Measurements from ENCODE around the gene DNAJC1. TPM values are rescaled to one million over a fixed set of nuclear protein-coding genes. Genes with fewer than 3 reads are reported as not detected.

Gene DNAJC1
- total and polyA plus RNA-seq, 4 donors, result 21.2 to 48.1 (median 32.5) TPM

GRCh38 chr10:21934307-21934706, 69.2 kb downstream of the DNAJC1 start:
- no peak overlapping the region for H3K27ac ChIP-seq (ENCODE audit: low read depth in 1 of 2, low read length in 2 of 2)
- H3K27me3 ChIP-seq (ENCODE audit: control insufficient read depth in 4 of 4, insufficient read depth in 4 of 4, low read length in 3 of 4), result no peaks in the 10 kb centered on the region
- H3K4me1 ChIP-seq (ENCODE audit: control insufficient read depth in 4 of 4, insufficient read depth in 4 of 4, low read length in 3 of 4), result no peaks in the 10 kb centered on the region
- TF ChIP-seq CTCF (IDR thresholded peaks at IDR 0.05; ENCODE audit: low read depth, low read length, missing input control) (no peak), FOXA1 (IDR thresholded peaks at IDR 0.05) (no peak), SP1 (IDR thresholded peaks at IDR 0.05) (no peak), RAD21 (IDR thresholded peaks at IDR 0.05) (no peak), RXRA (IDR thresholded peaks at IDR 0.05) (no peak), MAX (IDR thresholded peaks at IDR 0.05) (no peak), NR2F2 (IDR thresholded peaks at IDR 0.05) (no peak)
- TF ChIP-seq, protein P1, sequence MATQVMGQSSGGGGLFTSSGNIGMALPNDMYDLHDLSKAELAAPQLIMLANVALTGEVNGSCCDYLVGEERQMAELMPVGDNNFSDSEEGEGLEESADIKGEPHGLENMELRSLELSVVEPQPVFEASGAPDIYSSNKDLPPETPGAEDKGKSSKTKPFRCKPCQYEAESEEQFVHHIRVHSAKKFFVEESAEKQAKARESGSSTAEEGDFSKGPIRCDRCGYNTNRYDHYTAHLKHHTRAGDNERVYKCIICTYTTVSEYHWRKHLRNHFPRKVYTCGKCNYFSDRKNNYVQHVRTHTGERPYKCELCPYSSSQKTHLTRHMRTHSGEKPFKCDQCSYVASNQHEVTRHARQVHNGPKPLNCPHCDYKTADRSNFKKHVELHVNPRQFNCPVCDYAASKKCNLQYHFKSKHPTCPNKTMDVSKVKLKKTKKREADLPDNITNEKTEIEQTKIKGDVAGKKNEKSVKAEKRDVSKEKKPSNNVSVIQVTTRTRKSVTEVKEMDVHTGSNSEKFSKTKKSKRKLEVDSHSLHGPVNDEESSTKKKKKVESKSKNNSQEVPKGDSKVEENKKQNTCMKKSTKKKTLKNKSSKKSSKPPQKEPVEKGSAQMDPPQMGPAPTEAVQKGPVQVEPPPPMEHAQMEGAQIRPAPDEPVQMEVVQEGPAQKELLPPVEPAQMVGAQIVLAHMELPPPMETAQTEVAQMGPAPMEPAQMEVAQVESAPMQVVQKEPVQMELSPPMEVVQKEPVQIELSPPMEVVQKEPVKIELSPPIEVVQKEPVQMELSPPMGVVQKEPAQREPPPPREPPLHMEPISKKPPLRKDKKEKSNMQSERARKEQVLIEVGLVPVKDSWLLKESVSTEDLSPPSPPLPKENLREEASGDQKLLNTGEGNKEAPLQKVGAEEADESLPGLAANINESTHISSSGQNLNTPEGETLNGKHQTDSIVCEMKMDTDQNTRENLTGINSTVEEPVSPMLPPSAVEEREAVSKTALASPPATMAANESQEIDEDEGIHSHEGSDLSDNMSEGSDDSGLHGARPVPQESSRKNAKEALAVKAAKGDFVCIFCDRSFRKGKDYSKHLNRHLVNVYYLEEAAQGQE (IDR thresholded peaks at IDR 0.05), result no peak
- H3K36me3 ChIP-seq (ENCODE audit: control insufficient read depth in 4 of 4, insufficient read depth in 3 of 4, low read depth in 1 of 4, low read length in 3 of 4), result no peaks in the 10 kb centered on the region
- H3K4me3 ChIP-seq (ENCODE audit: low read depth in 1 of 3, low read length in 3 of 3), result no peak overlapping the region
- 100% methylated on average over 1 of the region's 1 CpG for WGBS
- no peak for DNase-seq (ENCODE audit: low spot score)
- no peak overlapping the region for H3K9ac ChIP-seq (ENCODE audit: low read depth in 1 of 2, low read length in 2 of 2)
- H3K9me3 ChIP-seq (ENCODE audit: control insufficient read depth in 4 of 4, low read length in 3 of 4), result peaks cover 0 to 8% (median 5%) of the 10 kb centered on the region in 4 donors

DNA sequence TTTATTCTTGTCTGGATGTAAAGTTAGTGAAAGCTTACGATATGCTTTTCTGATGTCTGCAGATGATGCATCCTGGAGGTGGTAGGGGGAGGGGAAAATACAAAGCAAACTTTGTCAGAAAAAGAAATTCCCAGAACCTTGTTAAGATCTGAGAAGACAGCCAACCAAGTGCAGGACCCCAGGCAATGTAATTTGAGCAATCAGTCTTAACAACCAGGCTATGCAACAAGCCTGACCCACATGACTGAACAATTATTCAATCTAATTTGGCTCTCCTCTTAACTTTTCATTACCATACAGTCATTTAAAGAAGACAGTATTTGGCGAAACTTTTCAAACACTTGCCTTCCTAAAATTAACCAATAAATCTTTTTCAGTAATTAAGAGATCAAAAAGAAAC, 74.5 kb downstream of the DNAJC1 start:
- Histone ChIP-seq H3K4me1 (ENCODE audit: control insufficient read depth in 4 of 4, insufficient read depth in 4 of 4, low read length in 3 of 4) (no peaks in the 10 kb centered on the region), H3K9ac (ENCODE audit: low read depth in 1 of 2, low read length in 2 of 2) (no peak overlapping the region), H3K27me3 (ENCODE audit: control insufficient read depth in 4 of 4, insufficient read depth in 4 of 4, low read length in 3 of 4) (no peaks in the 10 kb centered on the region), H3K36me3 (ENCODE audit: control insufficient read depth in 4 of 4, insufficient read depth in 3 of 4, low read depth in 1 of 4, low read length in 3 of 4) (no peaks in the 10 kb centered on the region), H3K4me3 (ENCODE audit: low read depth in 1 of 3, low read length in 3 of 3) (no peak overlapping the region), H3K27ac (ENCODE audit: low read depth in 1 of 2, low read length in 2 of 2) (no peak overlapping the region), H3K9me3 (ENCODE audit: control insufficient read depth in 4 of 4, low read length in 3 of 4) (no peaks in the 10 kb centered on the region)
- TF ChIP-seq HNF4A (conservative IDR thresholded peaks at IDR 0.05) (no peak), HNF4G (IDR thresholded peaks at IDR 0.05) (no peak), RXRA (IDR thresholded peaks at IDR 0.05) (no peak), ZBTB33 (IDR thresholded peaks at IDR 0.05) (no peak), FOXA2 (IDR thresholded peaks at IDR 0.05) (no peak), EGR1 (IDR thresholded peaks at IDR 0.05; ENCODE audit: low read depth in 2 of 2) (no peak), FOXA1 (IDR thresholded peaks at IDR 0.05) (no peak), JUND (IDR thresholded peaks at IDR 0.05) (no peak), MAX (IDR thresholded peaks at IDR 0.05) (no peak), YY1 (IDR thresholded peaks at IDR 0.05) (no peak), CTCF (IDR thresholded peaks at IDR 0.05; ENCODE audit: low read depth, low read length, missing input control) (no peak)
- TF ChIP-seq, protein P1 (IDR thresholded peaks at IDR 0.05), result no peak
- TF ChIP-seq, protein P2, sequence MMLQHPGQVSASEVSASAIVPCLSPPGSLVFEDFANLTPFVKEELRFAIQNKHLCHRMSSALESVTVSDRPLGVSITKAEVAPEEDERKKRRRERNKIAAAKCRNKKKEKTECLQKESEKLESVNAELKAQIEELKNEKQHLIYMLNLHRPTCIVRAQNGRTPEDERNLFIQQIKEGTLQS (IDR thresholded peaks at IDR 0.05), result no peak
- DNase-seq (ENCODE audit: low spot score), result no peak
- WGBS, result 95% methylated on average over 2 of the region's 2 CpGs

Measured in liver (tissue), 9 donors.